ENCODE measurements around the gene FAM83G. TPM values are rescaled to one million over a fixed set of nuclear protein-coding genes. Genes with fewer than 3 reads are reported as not detected.

FAM83G gene
- polyA plus RNA-seq, 3 donors from 2014 or later: 0.81 to 3.7 (median 1.9) TPM

GRCh38 chr17:18985475-18985874 lies 19.1 kb downstream of the FAM83G start:
- H3K4me1 Mint-ChIP-seq: peaks cover 7 to 24% of the 10 kb centered on the region in 2 donors

GRCh38 chr17:18984273-18985114 lies 20.1 kb downstream of the FAM83G start:
- H3K9me3 Mint-ChIP-seq: no peaks in the 10 kb centered on the region
- H3K4me1 Mint-ChIP-seq: peaks cover 7 to 24% of the 10 kb centered on the region in 2 donors
- no peak for DNase-seq
- no peak overlapping the region for H3K4me3 Mint-ChIP-seq
- H3K27ac Mint-ChIP-seq: no peak overlapping the region
- peaks cover 0 to 6% (median 2%) of the 10 kb centered on the region in 3 donors for H3K27me3 Mint-ChIP-seq (ENCODE audit: low read depth in 3 of 3)
- H3K36me3 Mint-ChIP-seq: peaks cover 0 to 6% (median 4%) of the 10 kb centered on the region in 3 donors

More at GRCh38 chr17:18985475-18985874, 19.1 kb downstream of the FAM83G start:
- Mint-ChIP-seq H3K27ac (no peak overlapping the region), H3K4me3 (no peak overlapping the region), H3K27me3 (ENCODE audit: low read depth in 3 of 3) (peaks cover 0 to 4% (median 2%) of the 10 kb centered on the region in 3 donors), H3K36me3 (peaks cover 0 to 6% (median 4%) of the 10 kb centered on the region in 3 donors), H3K9me3 (no peaks in the 10 kb centered on the region)
- DNase-seq: no peak

GRCh38 chr17:18981642-18982424 lies 22.7 kb downstream of the FAM83G start:
- DNase-seq: no peak
- no peak overlapping the region for H3K27ac Mint-ChIP-seq
- no peak overlapping the region for H3K4me3 Mint-ChIP-seq
- H3K36me3 Mint-ChIP-seq: peaks cover 0 to 6% (median 4%) of the 10 kb centered on the region in 3 donors
- peaks cover 0 to 3% (median 3%) of the 10 kb centered on the region in 3 donors for H3K27me3 Mint-ChIP-seq (ENCODE audit: low read depth in 3 of 3)
- peaks cover 1 to 10% of the 10 kb centered on the region in 2 donors for H3K4me1 Mint-ChIP-seq
- no peaks in the 10 kb centered on the region for H3K9me3 Mint-ChIP-seq

GRCh38 chr17:18981335-18981641 lies 23.3 kb downstream of the FAM83G start:
- no peak for DNase-seq
- no peak overlapping the region for H3K27ac Mint-ChIP-seq
- H3K4me3 Mint-ChIP-seq: no peak overlapping the region
- H3K36me3 Mint-ChIP-seq: peaks cover 0 to 6% (median 4%) of the 10 kb centered on the region in 3 donors
- H3K27me3 Mint-ChIP-seq (ENCODE audit: low read depth in 3 of 3): peaks cover 0 to 2% (median 2%) of the 10 kb centered on the region in 3 donors
- H3K4me1 Mint-ChIP-seq: peaks cover 0 to 5% of the 10 kb centered on the region in 2 donors
- H3K9me3 Mint-ChIP-seq: no peaks in the 10 kb centered on the region

- Mint-ChIP-seq H3K4me1 (no peaks in the 10 kb centered on the region), H3K27ac (no peak overlapping the region), H3K27me3 (ENCODE audit: low read depth in 3 of 3) (peaks cover 0 to 2% (median 2%) of the 10 kb centered on the region in 3 donors), H3K9me3 (no peaks in the 10 kb centered on the region), H3K4me3 (no peak overlapping the region), H3K36me3 (peaks cover 0 to 3% (median 0%) of the 10 kb centered on the region in 3 donors)
- DNase-seq: no peak
Observed at GRCh38 chr17:18980682-18981334, 23.8 kb downstream of the FAM83G start.

GRCh38 chr17:18978655-18979054 lies 25.9 kb downstream of the FAM83G start:
- H3K27me3 Mint-ChIP-seq (ENCODE audit: low read depth in 3 of 3): peaks cover 0 to 2% (median 2%) of the 10 kb centered on the region in 3 donors
- no peaks in the 10 kb centered on the region for H3K4me1 Mint-ChIP-seq
- H3K9me3 Mint-ChIP-seq: no peaks in the 10 kb centered on the region
- no peak overlapping the region for H3K27ac Mint-ChIP-seq
- no peak overlapping the region for H3K4me3 Mint-ChIP-seq
- DNase-seq: no peak
- H3K36me3 Mint-ChIP-seq: peaks cover 0 to 3% (median 0%) of the 10 kb centered on the region in 3 donors

GRCh38 chr17:18978050-18978449 lies 26.5 kb downstream of the FAM83G start:
- H3K9me3 Mint-ChIP-seq: no peaks in the 10 kb centered on the region
- H3K4me1 Mint-ChIP-seq: no peaks in the 10 kb centered on the region
- DNase-seq: no peak
- peaks cover 0 to 2% (median 2%) of the 10 kb centered on the region in 3 donors for H3K27me3 Mint-ChIP-seq (ENCODE audit: low read depth in 3 of 3)
- no peak overlapping the region for H3K27ac Mint-ChIP-seq
- H3K4me3 Mint-ChIP-seq: no peak overlapping the region
- peaks cover 0 to 3% (median 0%) of the 10 kb centered on the region in 3 donors for H3K36me3 Mint-ChIP-seq

GRCh38 chr17:18977646-18978045 lies 26.9 kb downstream of the FAM83G start:
- Mint-ChIP-seq H3K27me3 (ENCODE audit: low read depth in 3 of 3) (peaks cover 0 to 2% (median 2%) of the 10 kb centered on the region in 3 donors), H3K27ac (no peak overlapping the region), H3K4me3 (no peak overlapping the region), H3K4me1 (no peaks in the 10 kb centered on the region), H3K36me3 (peaks cover 0 to 3% (median 0%) of the 10 kb centered on the region in 3 donors), H3K9me3 (no peaks in the 10 kb centered on the region)
- no peak for DNase-seq

GRCh38 chr17:18977021-18977420 lies 27.5 kb downstream of the FAM83G start:
- H3K4me3 Mint-ChIP-seq: no peak overlapping the region
- H3K4me1 Mint-ChIP-seq: no peaks in the 10 kb centered on the region
- no peak for DNase-seq
- H3K36me3 Mint-ChIP-seq: peaks cover 0 to 3% (median 0%) of the 10 kb centered on the region in 3 donors
- no peak overlapping the region for H3K27ac Mint-ChIP-seq
- peaks cover 0 to 2% (median 2%) of the 10 kb centered on the region in 3 donors for H3K27me3 Mint-ChIP-seq (ENCODE audit: low read depth in 3 of 3)
- no peaks in the 10 kb centered on the region for H3K9me3 Mint-ChIP-seq

GRCh38 chr17:18976201-18976600 lies 28.4 kb downstream of the FAM83G start:
- no peak overlapping the region for H3K4me3 Mint-ChIP-seq
- no peak for DNase-seq
- H3K27ac Mint-ChIP-seq: no peak overlapping the region
- no peaks in the 10 kb centered on the region for H3K9me3 Mint-ChIP-seq
- H3K4me1 Mint-ChIP-seq: no peaks in the 10 kb centered on the region
- peaks cover 0 to 2% (median 2%) of the 10 kb centered on the region in 3 donors for H3K27me3 Mint-ChIP-seq (ENCODE audit: low read depth in 3 of 3)
- H3K36me3 Mint-ChIP-seq: peaks cover 0 to 3% (median 0%) of the 10 kb centered on the region in 3 donors

GRCh38 chr17:18975597-18975996 lies 29.0 kb downstream of the FAM83G start:
- Mint-ChIP-seq H3K27ac (no peak overlapping the region), H3K9me3 (no peaks in the 10 kb centered on the region)
- DNase-seq: no peak

GRCh38 chr17:18974407-18975149 lies 30.0 kb downstream of the FAM83G start:
- peaks cover 0 to 3% of the 10 kb centered on the region in 2 donors for H3K4me1 Mint-ChIP-seq
- H3K36me3 Mint-ChIP-seq: peaks cover 0 to 6% (median 0%) of the 10 kb centered on the region in 3 donors
- H3K27ac Mint-ChIP-seq: no peak overlapping the region
- H3K4me3 Mint-ChIP-seq: no peak overlapping the region
- H3K27me3 Mint-ChIP-seq (ENCODE audit: low read depth in 3 of 3): peaks cover 0 to 2% (median 0%) of the 10 kb centered on the region in 3 donors
- DNase-seq: no peak
- H3K9me3 Mint-ChIP-seq: no peaks in the 10 kb centered on the region

More at GRCh38 chr17:18975597-18975996, 29.0 kb downstream of the FAM83G start:
- H3K4me3 Mint-ChIP-seq: no peak overlapping the region
- H3K36me3 Mint-ChIP-seq: peaks cover 0 to 3% (median 0%) of the 10 kb centered on the region in 3 donors
- peaks cover 0 to 2% (median 2%) of the 10 kb centered on the region in 3 donors for H3K27me3 Mint-ChIP-seq (ENCODE audit: low read depth in 3 of 3)
- H3K4me1 Mint-ChIP-seq: no peaks in the 10 kb centered on the region

GRCh38 chr17:18971801-18972200 lies 32.8 kb downstream of the FAM83G start:
- no peak for DNase-seq
- Mint-ChIP-seq H3K36me3 (peaks cover 0 to 6% (median 0%) of the 10 kb centered on the region in 3 donors), H3K4me3 (no peak overlapping the region), H3K9me3 (no peaks in the 10 kb centered on the region), H3K4me1 (peaks cover 0 to 4% of the 10 kb centered on the region in 2 donors), H3K27me3 (ENCODE audit: low read depth in 3 of 3) (peaks cover 0 to 2% (median under 1%) of the 10 kb centered on the region in 3 donors), H3K27ac (no peak overlapping the region)

Measured in immature natural killer cell (primary cell).